GM19240 (cell line): ENCODE data around the gene AP4B1.
"Not testable (repeated sequence)": the region's sequence is repeated elsewhere in the genome, so short reads cannot be mapped to it uniquely, and the experiment has no call there.

Experiments
- DNase-seq: peaks from one replicate; pipeline ENCODE4 v3.0.0; 2011; ENCODE audit warnings: low spot score; ENCODE audit not compliant: insufficient read length

Gene AP4B1

DNA sequence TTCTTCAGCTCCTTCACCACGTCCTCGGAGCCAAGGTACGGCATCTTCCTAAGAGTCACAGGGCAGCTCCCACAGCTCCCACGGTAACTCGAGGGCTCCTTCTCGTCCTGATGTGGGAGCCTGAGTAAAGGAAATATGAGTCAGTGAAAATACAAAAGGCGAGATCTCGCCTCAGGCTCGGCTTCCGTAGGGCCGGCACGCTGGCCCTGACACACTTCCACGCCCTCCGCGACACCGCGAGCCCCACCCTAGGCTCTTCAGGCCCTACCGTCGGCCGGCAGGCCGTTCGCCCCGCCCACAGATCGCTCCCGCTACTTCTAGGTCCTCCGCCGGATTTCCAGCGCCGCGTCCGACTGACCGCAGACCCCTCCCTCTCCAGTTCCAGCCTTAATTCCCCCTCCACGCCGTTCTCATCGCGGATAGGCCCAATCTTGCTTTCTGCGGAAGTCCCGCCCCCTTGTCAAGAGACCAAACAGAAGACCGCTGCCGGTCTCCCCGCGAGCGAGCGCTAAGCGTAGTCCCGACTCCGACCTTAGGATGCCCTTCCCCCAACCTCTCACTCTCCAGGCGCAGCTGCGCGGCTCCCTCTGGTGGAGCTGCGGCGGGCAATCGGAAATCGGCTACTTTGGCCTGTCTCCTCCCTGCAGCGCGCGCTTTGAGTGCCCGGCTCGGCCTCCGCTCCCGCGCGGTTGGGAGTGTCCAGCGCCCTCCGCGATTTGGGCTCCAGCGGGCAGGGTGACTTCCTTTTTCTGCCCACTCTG is at the start of gene AP4B1, which contains the start of gene DCLRE1B:
TSS of gene AP4B1 (minus strand) at position 126 of the 761 bp plus-strand sequence. CDS start at position 44, 82 bp downstream.
TSS of gene DCLRE1B (plus strand) at position 653 of the 761 bp plus-strand sequence. CDS start 261 bp downstream, outside the sequence.
- peak; percentile 88 for DNase-seq

DNA sequence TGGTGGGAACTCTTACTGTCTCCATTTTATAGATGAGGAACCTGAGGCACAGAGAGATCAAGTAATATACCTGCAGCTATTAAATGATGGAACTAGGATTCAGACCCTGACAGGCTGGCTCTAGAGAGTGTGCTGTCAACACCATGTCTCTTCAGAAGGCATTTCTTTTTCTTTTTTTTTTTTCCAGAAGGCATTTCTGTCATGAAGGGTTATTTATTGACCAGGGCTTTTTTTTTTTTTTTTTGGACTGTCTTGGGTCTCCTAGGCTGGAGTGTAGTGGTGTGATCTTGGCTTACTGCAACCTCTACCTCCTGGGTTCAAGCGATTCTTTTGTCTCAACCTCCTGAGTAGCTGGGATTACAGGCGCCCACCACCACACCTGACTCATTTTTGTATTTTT is 47.1 kb upstream of the AP4B1 start:
- DNase-seq = no peak

- no peak for DNase-seq
These were observed 46.3 kb upstream of the AP4B1 start for GRCh38 chr1:113950908-113951307.

- DNase-seq = no peak
These were observed 44.4 kb upstream of the AP4B1 start for GRCh38 chr1:113949007-113949406.

DNA sequence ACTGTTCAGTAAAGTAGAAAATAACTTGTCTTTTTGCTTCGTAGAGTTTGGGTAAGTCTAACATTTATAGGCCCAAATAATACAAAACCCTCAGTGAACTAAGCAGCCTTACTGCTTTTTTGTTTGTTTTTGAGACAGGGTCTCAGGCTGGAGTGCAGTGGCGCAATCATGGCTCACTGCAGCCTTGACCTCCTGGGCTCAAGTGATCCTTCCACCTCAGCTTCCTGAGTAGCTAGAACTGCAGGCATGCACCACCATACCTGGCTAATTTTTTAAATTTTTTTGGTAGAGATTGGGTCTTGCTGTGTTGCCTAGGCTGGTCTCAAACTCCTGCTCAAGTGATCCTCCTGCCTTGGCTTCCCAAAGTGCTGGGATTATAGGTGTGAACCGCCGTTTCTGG is 43.6 kb upstream of the AP4B1 start:
- DNase-seq = not testable (repeated sequence)

DNA sequence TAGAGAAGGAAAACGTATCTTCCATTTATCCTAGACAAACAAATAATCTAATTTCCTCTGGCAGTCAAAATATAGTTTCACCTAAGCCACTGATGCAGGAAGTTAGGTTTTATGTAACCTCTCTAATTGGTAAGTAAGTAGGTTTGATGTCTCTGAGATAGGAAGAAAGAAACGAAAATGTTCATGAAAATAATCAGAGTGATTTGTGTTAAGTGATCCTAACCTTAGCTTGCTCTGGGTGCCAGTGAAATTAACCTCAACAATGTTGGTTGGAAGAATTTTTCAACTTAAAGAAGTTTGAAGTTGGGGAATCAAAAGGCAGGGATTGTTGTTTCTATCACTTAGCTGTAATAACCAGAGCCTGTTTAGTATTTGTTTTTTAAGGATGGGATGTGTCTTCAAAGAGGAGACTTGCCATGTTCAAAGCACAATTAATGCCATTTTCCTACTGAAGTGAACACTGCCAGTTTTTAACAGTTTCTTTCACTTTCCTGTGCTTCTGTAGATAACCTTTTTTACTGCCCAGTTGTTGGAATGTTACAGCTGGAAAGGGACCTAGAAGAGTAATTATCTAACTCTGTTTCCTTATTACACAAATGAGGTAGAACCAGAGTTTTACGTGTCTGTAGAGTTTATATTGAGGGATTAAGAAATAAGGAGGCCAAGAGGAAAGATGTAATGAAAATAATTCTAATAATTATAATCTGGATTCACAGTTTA is 42.9 kb upstream of the AP4B1 start:
- no peak for DNase-seq

DNA sequence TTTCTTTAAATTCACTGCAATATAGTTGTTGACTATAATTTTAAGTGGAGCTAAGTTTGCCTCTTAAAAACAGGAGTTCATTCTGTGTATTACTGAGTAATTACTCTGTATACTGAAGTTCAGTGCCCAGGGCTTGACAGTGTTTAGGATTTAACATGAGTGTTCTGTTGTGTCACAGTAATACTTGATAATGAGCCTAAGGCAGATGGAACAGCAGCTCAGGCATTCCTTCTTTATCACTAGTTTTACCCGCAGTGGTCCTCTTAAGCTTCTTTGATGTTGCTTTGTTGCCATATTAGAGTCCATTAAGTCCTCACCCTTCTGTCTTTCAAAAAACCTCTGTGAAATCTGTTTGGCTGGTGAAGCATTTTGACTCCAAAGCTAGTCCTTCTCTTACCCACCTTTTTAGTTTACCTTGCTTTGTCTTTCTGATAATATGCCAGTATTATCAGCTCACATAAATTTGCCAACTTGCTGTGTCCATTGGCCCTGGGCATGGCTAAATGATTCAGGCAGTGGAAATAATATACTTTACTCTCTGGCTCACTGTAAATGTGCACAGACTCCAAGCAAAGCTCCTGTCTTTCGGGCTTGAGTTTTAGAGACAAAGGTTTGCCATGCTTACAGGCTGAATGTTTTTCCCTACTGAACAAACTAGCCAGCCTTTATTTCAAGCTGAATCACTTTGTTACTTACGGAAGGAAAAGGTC is 42.2 kb upstream of the AP4B1 start:
- DNase-seq = no peak

GRCh38 chr1:113946112-113946511 is 41.5 kb upstream of the AP4B1 start:
- no peak for DNase-seq

DNA sequence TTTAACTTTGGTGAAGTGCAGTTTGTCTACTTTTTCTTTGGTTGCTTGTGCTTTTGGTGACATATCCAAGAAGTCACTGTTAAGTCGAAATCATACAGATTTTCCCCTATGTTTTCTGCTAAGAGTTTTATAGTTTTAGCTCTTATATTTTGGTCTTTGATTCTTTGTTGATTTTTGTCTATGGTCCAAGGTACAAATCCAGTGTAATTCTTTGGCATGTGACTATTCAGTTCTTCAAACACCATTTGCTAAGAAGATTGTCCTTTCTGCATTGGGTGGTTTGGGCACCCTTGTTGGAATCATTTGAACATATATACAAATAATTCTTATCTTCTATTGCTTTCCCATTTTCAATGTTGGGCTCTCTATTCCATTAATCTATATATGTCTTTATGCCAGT is 40.7 kb upstream of the AP4B1 start:
- no peak for DNase-seq

GRCh38 chr1:113943028-113943811 is 38.6 kb upstream of the AP4B1 start:
- no peak for DNase-seq

- DNase-seq = no peak
These were observed 37.9 kb upstream of the AP4B1 start for GRCh38 chr1:113942527-113942926.

GRCh38 chr1:113941245-113941559 is 36.6 kb upstream of the AP4B1 start:
- DNase-seq = no peak

DNA sequence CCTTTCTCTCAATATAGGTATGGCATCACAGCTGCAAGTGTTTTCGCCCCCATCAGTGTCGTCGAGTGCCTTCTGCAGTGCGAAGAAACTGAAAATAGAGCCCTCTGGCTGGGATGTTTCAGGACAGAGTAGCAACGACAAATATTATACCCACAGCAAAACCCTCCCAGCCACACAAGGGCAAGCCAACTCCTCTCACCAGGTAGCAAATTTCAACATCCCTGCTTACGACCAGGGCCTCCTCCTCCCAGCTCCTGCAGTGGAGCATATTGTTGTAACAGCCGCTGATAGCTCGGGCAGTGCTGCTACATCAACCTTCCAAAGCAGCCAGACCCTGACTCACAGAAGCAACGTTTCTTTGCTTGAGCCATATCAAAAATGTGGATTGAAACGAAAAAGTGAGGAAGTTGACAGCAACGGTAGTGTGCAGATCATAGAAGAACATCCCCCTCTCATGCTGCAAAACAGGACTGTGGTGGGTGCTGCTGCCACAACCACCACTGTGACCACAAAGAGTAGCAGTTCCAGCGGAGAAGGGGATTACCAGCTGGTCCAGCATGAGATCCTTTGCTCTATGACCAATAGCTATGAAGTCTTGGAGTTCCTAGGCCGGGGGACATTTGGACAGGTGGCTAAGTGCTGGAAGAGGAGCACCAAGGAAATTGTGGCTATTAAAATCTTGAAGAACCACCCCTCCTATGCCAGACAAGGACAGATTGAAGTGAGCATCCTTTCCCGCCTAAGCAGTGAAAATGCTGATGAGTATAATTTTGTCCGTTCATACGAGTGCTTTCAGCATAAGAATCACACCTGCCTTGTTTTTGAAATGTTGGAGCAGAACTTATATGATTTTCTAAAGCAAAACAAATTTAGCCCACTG is 36.0 kb upstream of the AP4B1 start:
- DNase-seq = no peak

- no peak for DNase-seq
These were observed 33.6 kb upstream of the AP4B1 start for GRCh38 chr1:113938192-113938591.

GRCh38 chr1:113937146-113937545 is 32.5 kb upstream of the AP4B1 start:
- DNase-seq = no peak

- no peak for DNase-seq
These were observed 31.4 kb upstream of the AP4B1 start for GRCh38 chr1:113935970-113936369.

DNA sequence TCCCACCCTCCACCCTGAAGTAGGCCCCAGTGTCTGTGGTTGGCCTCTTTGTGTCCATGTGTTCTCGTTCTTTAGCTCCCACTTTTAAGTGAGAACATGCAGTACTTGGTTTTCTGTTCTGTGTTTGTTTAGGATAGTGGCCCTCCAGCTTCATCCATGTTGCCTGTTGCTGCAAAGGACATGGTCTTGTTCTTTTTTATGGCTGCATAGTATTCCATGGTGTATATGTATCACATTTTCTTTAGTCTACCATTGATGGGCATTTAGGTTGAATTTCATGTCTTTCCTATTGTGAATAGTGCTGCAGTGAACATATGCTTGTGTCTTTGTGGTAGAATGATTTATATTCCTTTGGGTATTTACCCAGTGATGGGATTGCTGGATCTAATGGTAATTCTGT is 30.6 kb upstream of the AP4B1 start:
- no peak for DNase-seq

DNA sequence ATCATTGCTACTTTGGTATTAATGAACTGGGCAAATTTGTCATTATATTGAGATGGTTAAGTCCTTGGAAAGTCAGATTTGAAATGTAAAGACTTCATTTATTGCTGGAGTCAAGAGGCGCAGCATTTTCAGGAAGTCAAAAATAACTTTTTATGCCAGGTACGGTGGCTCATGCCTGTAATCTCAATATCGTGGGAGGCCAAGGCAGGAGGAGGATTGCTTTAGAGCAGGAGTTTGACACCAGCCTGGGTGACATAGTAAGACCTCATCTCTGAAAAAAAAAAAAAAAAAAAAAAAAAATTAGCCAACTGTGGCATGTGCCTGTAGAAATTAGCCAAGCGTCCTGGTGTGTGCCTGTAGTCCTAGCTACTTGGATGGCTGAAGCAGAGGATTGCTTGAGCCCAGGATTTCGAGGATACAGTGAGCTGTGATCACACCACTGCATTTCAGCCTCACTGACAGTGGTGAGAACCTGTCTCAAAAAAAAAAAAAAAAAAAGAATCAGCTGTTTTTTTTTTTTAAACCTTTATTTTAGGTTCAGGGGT is 30.0 kb upstream of the AP4B1 start:
- no peak for DNase-seq

DNA sequence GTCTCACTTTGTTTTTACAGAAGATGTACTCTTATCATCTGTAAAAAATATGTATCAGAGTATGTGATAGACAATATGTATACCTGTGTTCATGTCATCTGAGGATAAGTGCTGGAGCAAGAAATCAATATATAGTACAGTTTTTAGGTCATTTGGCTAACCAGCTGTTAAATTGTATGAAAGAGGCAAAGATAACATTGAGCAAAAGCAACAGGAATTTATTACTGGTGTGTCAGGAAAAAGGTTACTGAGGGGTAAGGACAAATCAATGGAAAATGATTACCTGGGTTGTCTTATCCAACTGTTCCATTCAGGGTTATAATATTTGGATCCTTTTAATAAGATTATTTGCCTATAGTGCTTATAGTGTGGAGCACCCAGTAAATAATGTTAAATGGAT is 29.4 kb upstream of the AP4B1 start:
- no peak for DNase-seq

DNA sequence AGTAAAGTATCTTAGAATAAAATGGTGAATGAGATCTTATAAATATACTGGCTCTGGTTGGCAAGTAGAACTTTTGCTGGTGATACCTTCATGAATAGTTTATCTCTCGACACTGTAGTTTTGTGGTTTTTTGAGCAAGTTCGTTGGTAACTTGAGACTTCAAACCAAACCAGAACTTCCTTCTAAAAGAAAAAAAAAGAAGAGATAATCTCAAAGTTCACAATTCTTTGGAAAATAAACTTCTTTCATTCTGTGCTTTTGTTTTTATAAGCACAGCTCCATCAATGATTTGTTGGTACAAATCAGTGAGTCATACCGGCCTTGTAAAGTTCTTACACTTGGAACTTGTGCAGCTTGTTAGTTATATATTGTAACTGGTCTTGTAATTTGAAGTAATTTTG is 26.9 kb upstream of the AP4B1 start:
- no peak for DNase-seq
